HG03103 (cell line): ENCODE data around the gene NFE2L1.
"Not testable (repeated sequence)": the region's sequence is repeated elsewhere in the genome, so short reads cannot be mapped to it uniquely, and the experiment has no call there.

Experiments
- ATAC-seq: cut with Tn5 transposase; IDR thresholded peaks from one replicate; pipeline ENCODE4 v1.9.1; 2021; ENCODE audit warnings: low read depth; ENCODE audit not compliant: unreplicated experiment

NFE2L1 gene

GRCh38 chr17:48067245-48067644 lies 19.1 kb downstream of the NFE2L1 start:
- ATAC-seq, result no peak

GRCh38 chr17:48067808-48068207 lies 19.6 kb downstream of the NFE2L1 start:
- ATAC-seq, result not testable (repeated sequence)

GRCh38 chr17:48068491-48068961 lies 20.4 kb downstream of the NFE2L1 start:
- no peak for ATAC-seq

GRCh38 chr17:48070195-48070594 lies 22.0 kb downstream of the NFE2L1 start:
- no peak for ATAC-seq

GRCh38 chr17:48071654-48072053 lies 23.5 kb downstream of the NFE2L1 start:
- ATAC-seq, result no peak

- not testable (repeated sequence) for ATAC-seq
Measured at GRCh38 chr17:48072811-48073210, 24.7 kb downstream of the NFE2L1 start.

GRCh38 chr17:48073566-48074094 lies 25.5 kb downstream of the NFE2L1 start:
- ATAC-seq, result not testable (repeated sequence)

GRCh38 chr17:48074322-48075081 lies 26.3 kb downstream of the NFE2L1 start:
- no peak for ATAC-seq

- not testable (repeated sequence) for ATAC-seq
Measured at GRCh38 chr17:48077152-48077551, 29.0 kb downstream of the NFE2L1 start.

- no peak for ATAC-seq
Measured at GRCh38 chr17:48081858-48082257, 33.7 kb downstream of the NFE2L1 start.

GRCh38 chr17:48084932-48085331 lies 36.8 kb downstream of the NFE2L1 start:
- ATAC-seq, result no peak

- ATAC-seq, result no peak
Measured at GRCh38 chr17:48093341-48094045, 45.3 kb downstream of the NFE2L1 start.

GRCh38 chr17:48095611-48096010 lies 47.5 kb downstream of the NFE2L1 start:
- ATAC-seq, result no peak

- ATAC-seq, result no peak
Measured at GRCh38 chr17:48100160-48100559, 52.0 kb downstream of the NFE2L1 start.

GRCh38 chr17:48100591-48101011 lies 52.4 kb downstream of the NFE2L1 start:
- ATAC-seq, result no peak

- ATAC-seq, result peak; percentile 73
Measured at GRCh38 chr17:48101012-48101720, 53.0 kb downstream of the NFE2L1 start, which contains the start of gene CBX1. TSS of gene CBX1 (minus strand) at chr17:48101478. CDS start at chr17:48077004, 24,474 bp downstream.

- no peak for ATAC-seq
Measured at GRCh38 chr17:48102043-48102750, 54.0 kb downstream of the NFE2L1 start.

- ATAC-seq, result no peak
Measured at GRCh38 chr17:48102798-48103715, 54.9 kb downstream of the NFE2L1 start.

GRCh38 chr17:48104440-48104839 lies 56.3 kb downstream of the NFE2L1 start:
- ATAC-seq, result no peak
